Measurements from ENCODE around the gene DPYSL4. TPM values are rescaled to one million over a fixed set of nuclear protein-coding genes. Genes with fewer than 3 reads are reported as not detected.

DPYSL4 gene
- total RNA-seq, 2 experiments from 2014 or later = 15.0 to 15.2 TPM

DNA sequence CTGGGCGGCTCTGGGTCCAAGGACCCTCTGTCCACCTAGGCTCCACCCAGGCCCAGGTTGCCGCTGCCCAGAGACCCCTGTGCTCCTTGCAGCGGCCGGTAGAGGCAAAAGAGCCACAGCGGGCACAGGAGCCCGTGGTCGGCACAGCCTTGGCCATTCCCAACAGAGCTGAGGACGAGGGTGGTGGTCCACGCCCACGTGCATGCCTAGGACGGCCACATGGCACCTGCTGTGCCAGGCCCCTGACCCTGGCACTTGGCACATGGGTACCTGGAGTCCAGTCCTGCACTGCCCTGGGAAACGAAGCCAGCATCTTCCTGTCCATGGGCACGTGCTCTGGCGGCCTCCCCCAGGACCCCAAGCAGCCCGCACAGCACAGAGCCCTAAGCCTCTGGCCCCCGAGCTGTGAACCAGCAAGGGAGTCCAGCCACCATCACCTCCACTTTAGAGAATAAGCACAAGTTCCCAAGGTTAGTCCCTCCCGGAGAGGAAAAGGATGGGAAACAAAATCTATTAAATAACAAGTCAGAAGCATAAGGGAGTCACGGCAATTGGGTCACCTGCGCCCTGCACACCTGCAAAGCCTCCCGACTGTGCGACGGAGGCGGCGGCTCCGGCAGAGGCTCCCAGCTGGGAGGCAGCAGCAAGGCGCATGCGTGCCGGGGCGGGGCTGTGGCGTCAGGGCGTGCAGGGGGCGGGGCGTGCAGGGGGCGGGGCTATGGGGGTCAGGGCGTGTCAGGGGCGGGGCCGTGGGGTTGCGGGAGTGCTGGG lies 61.9 kb downstream of the DPYSL4 start:
- H3K4me3 Mint-ChIP-seq = no peak overlapping the region
- no peaks in the 10 kb centered on the region for H3K36me3 Mint-ChIP-seq (ENCODE audit: low read depth)
- intact Hi-C loops (cut with DNase I, micrococcal nuclease) = loop anchor here in 1 of 2 experiments (1.0 kb wide), 1 partner anchor 60 kb away; no protein-coding TSS in a partner anchor
- no peaks in the 10 kb centered on the region for H3K9me3 Mint-ChIP-seq (ENCODE audit: low read depth)
- DNase-seq (peak; percentile 76), ATAC-seq (peak; percentile 77)
- H3K27me3 Mint-ChIP-seq = no peaks in the 10 kb centered on the region
- CTCF ChIA-PET = interaction anchor here (0.6 kb wide), 1 partner anchor 60 kb away, joined by 3 read pairs; no protein-coding TSS in a partner anchor
- no peaks in the 10 kb centered on the region for H3K4me1 Mint-ChIP-seq
- POLR2A ChIA-PET = no interaction called here
- H3K27ac Mint-ChIP-seq = no peak overlapping the region

DNA sequence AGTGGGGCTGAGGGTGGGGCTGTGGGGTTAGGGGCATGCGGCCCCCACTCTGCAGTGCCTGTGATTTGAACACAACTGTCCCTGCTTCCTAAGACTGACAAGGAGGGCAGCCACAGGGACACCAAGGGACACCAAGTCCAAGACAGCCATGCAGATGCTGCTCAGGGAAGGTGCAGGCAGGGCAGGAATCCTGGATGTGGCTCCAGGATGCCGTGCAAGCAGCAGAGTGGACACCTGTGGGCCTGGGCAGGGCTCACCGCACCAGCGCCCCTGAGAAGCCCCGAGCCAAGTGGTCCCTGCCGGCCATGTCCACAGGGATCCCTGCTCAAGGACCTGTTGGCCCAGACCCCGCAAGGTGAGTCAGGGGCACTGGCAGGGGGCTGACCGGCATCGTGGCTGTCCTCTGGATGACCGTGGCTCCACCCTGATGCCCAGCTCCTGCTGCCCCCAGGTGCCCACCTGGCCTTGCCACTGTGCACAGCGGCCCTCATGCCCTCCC lies 62.5 kb downstream of the DPYSL4 start:
- no peaks in the 10 kb centered on the region for H3K9me3 Mint-ChIP-seq (ENCODE audit: low read depth)
- DNase-seq (no peak), ATAC-seq (peak; percentile 12)
- ChIA-PET POLR2A (no interaction called here), CTCF (interaction anchor here (0.6 kb wide), 1 partner anchor 61 kb away, joined by 3 read pairs; no protein-coding TSS in a partner anchor)
- intact Hi-C loops (cut with DNase I, micrococcal nuclease) = loop anchor here in 1 of 2 experiments (1.0 kb wide), 1 partner anchor 59 kb away; no protein-coding TSS in a partner anchor
- no peaks in the 10 kb centered on the region for H3K4me1 Mint-ChIP-seq
- H3K4me3 Mint-ChIP-seq = no peak overlapping the region
- no peaks in the 10 kb centered on the region for H3K27me3 Mint-ChIP-seq
- no peak overlapping the region for H3K27ac Mint-ChIP-seq
- no peaks in the 10 kb centered on the region for H3K36me3 Mint-ChIP-seq (ENCODE audit: low read depth)

DNA sequence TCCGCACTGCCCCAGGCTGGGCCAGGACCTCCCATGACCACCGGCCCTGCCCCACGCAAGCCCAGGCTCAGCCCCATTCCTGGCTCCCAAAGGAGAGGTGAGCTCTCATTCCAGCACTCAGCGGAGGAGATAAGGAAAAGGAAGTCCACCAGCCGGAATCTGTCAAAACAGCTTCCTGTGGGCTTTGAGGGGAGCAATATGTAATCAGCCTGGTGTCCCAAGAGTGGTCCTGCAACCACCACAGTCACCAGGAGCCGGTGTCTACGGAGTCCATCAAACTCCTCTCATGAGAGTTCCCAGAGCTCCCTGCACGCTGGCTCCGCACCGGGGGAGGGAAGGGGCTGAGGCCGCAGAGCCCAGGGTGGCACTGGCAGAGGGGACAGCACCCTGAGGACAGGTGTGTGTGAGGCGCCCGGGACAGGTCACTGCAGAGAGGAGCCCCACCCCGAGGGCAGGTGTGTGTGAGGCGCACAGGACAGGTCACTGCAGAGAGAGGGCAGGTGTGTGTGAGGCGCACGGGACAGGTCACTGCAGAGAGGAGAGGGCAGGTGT lies 63.2 kb downstream of the DPYSL4 start:
- peaks cover 2% of the 10 kb centered on the region for H3K4me1 Mint-ChIP-seq
- no peak overlapping the region for H3K4me3 Mint-ChIP-seq
- CTCF ChIA-PET = no interaction called here
- H3K36me3 Mint-ChIP-seq (ENCODE audit: low read depth) = no peaks in the 10 kb centered on the region
- intact Hi-C loops (cut with DNase I, micrococcal nuclease) = loop anchor here in 1 of 2 experiments (1.0 kb wide), 1 partner anchor 58 kb away; no protein-coding TSS in a partner anchor
- ATAC-seq (no peak), DNase-seq (no peak)
- no peak overlapping the region for H3K27ac Mint-ChIP-seq
- POLR2A ChIA-PET = no interaction called here
- H3K27me3 Mint-ChIP-seq = no peaks in the 10 kb centered on the region
- H3K9me3 Mint-ChIP-seq (ENCODE audit: low read depth) = no peaks in the 10 kb centered on the region

DNA sequence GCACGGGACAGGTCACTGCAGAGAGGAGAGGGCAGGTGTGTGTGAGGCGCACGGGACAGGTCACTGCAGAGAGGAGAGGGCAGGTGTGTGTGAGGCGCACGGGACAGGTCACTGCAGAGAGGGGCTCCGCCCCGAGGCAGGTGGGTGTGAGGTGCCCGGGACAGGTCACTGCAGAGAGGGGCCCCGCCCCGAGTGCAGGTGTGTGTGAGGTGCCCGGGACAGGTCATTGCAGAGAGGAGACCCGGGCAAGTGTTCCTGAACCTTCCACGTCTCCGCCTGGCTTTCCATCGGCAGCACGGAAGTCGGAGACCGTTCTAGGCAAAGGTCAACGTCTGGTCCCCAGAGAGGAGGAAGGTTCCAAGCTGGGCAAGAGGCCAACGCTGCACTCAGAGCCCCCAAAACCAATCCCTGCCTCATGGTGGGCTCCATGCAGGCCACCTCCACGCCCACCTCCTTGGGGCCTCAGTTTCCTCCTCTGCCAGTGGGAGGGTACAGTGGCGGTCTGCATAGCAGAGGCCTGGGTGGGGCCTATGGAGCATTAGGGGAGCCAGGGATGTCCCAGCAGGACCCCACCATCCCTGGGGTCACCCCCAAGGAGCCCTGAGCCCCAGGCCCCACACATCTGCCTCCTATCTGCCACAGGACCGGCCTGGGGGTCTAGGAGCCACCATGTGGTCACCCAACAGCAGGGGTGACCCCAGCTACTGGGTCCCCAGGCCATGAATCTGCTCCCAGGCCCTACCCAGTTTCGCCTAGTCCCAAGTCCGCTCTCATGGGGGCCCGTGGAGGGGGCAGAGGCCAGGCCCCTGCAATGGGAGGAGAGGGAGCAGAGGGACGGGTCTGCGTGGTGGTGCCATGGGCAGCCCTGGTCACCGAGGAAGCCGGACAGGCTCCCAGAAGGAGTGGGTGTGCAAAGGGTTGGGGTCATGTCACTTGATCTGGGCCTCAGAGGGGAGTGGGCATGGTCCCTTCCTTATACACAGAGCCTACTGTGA lies 64.0 kb downstream of the DPYSL4 start:
- Mint-ChIP-seq H3K36me3 (ENCODE audit: low read depth) (no peaks in the 10 kb centered on the region), H3K4me3 (no peak overlapping the region), H3K27me3 (no peaks in the 10 kb centered on the region), H3K4me1 (peaks cover 9% of the 10 kb centered on the region), H3K9me3 (ENCODE audit: low read depth) (no peaks in the 10 kb centered on the region), H3K27ac (no peak overlapping the region)
- intact Hi-C loops (cut with DNase I, micrococcal nuclease) = no loop called here
- DNase-seq (no peak), ATAC-seq (no peak)
- ChIA-PET CTCF (no interaction called here), POLR2A (interaction anchor here (0.7 kb wide), 1 partner anchor 120 kb away, joined by 3 read pairs; no protein-coding TSS in a partner anchor)

DNA sequence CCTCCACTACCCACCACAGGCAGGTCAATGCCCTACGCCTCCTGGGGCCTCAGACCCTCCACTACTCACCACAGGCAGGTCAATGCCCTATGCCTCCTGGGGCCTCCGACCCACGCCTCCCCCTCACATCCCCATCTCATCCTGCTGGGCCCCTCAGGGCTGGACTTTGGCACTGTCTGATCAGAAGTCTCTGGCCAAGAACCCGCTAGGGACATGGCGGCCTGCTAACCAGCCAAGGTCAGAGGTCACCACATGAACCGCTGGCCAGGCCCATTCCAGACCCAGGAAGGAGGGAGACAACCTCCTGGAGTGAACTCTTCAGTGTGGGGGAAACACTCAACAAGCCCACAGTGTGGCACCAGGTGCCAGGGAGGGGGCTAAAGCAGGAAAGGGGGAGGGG lies 65.2 kb downstream of the DPYSL4 start:
- no peak for ATAC-seq
- DNase-seq = no peak
- Mint-ChIP-seq H3K27me3 (no peaks in the 10 kb centered on the region), H3K36me3 (ENCODE audit: low read depth) (no peaks in the 10 kb centered on the region), H3K4me3 (no peak overlapping the region), H3K9me3 (ENCODE audit: low read depth) (no peaks in the 10 kb centered on the region), H3K27ac (no peak overlapping the region), H3K4me1 (peaks cover 15% of the 10 kb centered on the region)
- ChIA-PET CTCF (no interaction called here), POLR2A (no interaction called here)
- intact Hi-C loops (cut with DNase I, micrococcal nuclease) = no loop called here

DNA sequence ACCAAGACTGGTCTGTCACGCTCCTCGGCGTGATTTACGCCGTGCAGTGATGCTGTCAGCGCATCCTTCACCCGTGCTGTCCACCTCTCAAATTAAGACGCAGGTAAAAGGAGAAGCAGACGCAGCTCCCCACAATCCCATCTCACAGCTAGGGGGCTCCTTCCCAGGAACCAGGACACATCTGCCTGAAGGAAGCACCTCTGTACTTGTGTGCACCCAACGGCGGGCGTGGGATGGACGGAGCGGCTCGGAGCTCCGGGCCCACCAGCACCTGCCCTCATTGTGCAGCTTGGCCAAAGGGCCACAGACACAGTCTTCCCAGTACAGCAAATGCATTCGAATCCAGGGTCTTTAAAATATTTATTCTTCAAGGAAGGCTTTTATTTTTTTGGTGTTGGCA lies 65.7 kb downstream of the DPYSL4 start:
- no peak overlapping the region for H3K27ac Mint-ChIP-seq
- intact Hi-C loops (cut with DNase I, micrococcal nuclease) = no loop called here
- peaks cover 15% of the 10 kb centered on the region for H3K4me1 Mint-ChIP-seq
- ATAC-seq = no peak
- H3K27me3 Mint-ChIP-seq = no peaks in the 10 kb centered on the region
- no peak for DNase-seq
- POLR2A ChIA-PET = no interaction called here
- CTCF ChIA-PET = no interaction called here
- no peak overlapping the region for H3K4me3 Mint-ChIP-seq
- H3K9me3 Mint-ChIP-seq (ENCODE audit: low read depth) = no peaks in the 10 kb centered on the region
- H3K36me3 Mint-ChIP-seq (ENCODE audit: low read depth) = no peaks in the 10 kb centered on the region

DNA sequence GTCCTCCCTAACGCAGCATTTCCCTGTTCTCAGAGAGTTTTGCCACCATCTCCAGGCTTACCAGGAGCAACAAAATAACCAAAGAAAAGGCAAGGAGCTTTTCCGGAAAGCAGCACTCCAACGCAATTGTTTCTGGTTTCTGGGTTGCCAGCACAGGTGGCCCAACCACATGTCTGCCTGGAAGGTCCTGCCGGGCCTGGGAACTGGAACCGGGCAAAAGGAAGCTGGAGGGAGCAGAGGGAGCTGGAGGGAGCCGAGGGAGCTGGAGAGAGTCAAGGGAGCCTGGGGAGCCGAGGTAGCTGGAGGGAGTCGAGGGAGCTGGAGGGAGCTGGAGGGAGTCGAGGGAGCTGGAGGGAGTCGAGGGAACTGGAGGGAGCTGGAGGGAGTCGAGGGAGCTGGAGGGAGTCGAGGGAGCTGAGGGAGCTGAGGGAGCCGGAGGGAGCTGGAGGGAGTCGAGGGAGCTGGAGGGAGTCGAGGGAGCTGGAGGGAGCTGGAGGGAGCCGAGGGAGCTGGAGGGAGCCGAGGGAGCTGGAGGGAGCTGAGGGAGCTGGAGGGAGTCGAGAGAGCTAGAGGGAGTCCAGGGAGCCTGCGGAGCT lies 66.4 kb downstream of the DPYSL4 start:
- CTCF ChIA-PET = interaction anchor here (0.7 kb wide), 1 partner anchor 31 kb away, joined by 3 read pairs; no protein-coding TSS in a partner anchor
- POLR2A ChIA-PET = no interaction called here
- no peak overlapping the region for H3K27ac Mint-ChIP-seq

DNA sequence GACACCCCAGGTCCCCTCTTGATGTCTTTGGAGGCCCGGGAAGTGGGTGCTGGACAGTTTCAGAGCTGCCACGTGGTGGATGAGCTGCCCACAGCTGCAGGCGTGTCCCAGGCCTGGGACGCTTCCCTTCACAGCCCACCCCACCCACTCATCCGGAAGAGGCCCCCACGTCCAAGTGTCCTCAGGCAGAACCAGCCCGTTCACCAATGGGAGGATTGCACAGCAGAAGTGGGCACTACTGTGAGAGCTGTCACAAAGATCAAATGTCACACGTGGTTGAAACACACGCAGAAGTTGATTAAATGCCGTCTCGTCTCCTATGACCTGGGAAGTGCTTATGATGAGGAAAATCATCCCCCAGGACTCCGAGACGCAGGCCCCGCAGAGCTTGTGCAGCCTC lies 68.1 kb downstream of the DPYSL4 start:
- ATAC-seq (no peak), DNase-seq (no peak)
- Mint-ChIP-seq H3K36me3 (ENCODE audit: low read depth) (no peaks in the 10 kb centered on the region), H3K27me3 (no peaks in the 10 kb centered on the region), H3K4me3 (no peak overlapping the region), H3K9me3 (ENCODE audit: low read depth) (no peaks in the 10 kb centered on the region), H3K27ac (no peak overlapping the region), H3K4me1 (peaks cover 15% of the 10 kb centered on the region)
- ChIA-PET POLR2A (no interaction called here), CTCF (no interaction called here)
- intact Hi-C loops (cut with DNase I, micrococcal nuclease) = no loop called here

More for the DNA sequence above, 66.4 kb downstream of the DPYSL4 start:
- H3K27me3 Mint-ChIP-seq = no peaks in the 10 kb centered on the region
- DNase-seq = no peak
- no peaks in the 10 kb centered on the region for H3K36me3 Mint-ChIP-seq (ENCODE audit: low read depth)
- H3K4me1 Mint-ChIP-seq = peaks cover 15% of the 10 kb centered on the region
- intact Hi-C loops (cut with DNase I, micrococcal nuclease) = no loop called here
- no peak for ATAC-seq
- H3K4me3 Mint-ChIP-seq = no peak overlapping the region
- no peaks in the 10 kb centered on the region for H3K9me3 Mint-ChIP-seq (ENCODE audit: low read depth)

Other genes starting within 250 kb of the DPYSL4 start
- gene BNIP3, start 205.0 kb upstream of the DPYSL4 start, total RNA-seq = 100 to 1,000 TPM; 200 to 256 TPM
- under 1 TPM; 0.34 to 0.35 TPM for gene JAKMIP3, start 121.0 kb upstream of the DPYSL4 start, total RNA-seq
- 10 to 100 TPM; 15.8 to 19.9 TPM for gene STK32C, start 121.0 kb downstream of the DPYSL4 start, total RNA-seq
- 1 to 10 TPM; 3.6 to 4.1 TPM for gene LRRC27, start 145.2 kb downstream of the DPYSL4 start, total RNA-seq
- 1 to 10 TPM; 2.4 to 2.9 TPM for gene PWWP2B, start 210.3 kb downstream of the DPYSL4 start, total RNA-seq